GM19240 (cell line): ENCODE data around the gene BSND.
"Not testable (repeated sequence)": the region's sequence is repeated elsewhere in the genome, so short reads cannot be mapped to it uniquely, and the experiment has no call there.

ENCODE experiments used
- DNase-seq: peaks from one replicate; pipeline ENCODE4 v3.0.0; 2011; ENCODE audit warnings: low spot score; ENCODE audit not compliant: insufficient read length

BSND gene

DNA sequence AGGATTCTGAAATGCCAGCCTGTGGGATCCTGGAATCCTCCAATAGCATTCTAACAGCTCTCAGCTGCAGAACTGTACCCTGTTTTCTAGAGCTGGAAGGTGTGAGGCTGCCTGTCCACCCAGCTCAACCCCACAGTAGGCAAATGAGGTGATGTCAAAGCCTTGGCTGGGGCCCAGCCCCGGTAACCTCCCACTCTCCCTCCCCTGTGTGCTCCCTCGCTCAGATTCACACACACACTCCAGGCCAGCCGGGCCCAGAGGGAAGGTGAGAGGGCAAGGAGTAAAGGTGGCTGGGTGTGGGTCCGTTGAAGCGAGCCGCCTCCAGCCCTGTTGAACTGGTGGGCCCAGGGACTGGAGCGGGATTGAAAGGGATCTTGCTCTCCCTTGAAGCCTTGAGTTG, at the start of gene BSND:
Gene BSND, plus strand, starts transcription at position 257 of the 400 bp plus-strand sequence. CDS start 254 bp downstream, outside the sequence.
- DNase-seq = no peak

DNA sequence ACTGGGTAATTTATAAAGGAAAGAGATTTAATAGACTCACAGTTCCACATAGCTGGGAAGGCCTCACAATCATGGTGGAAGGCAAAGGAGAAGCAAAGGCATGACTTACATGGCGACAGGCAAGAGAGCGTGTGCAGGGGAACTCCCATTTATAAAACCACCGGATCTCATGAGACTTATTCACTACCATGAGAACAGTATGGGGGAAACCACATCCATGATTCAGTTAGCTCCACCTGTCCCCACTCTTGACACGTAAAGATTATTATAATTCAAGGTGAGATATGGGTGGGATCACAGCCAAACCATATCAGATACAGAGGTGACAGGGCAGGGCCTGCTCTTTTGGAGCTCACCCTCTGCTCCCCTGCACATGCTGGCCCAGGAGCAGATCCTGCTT, 49.7 kb upstream of the BSND start:
- no peak for DNase-seq

DNA sequence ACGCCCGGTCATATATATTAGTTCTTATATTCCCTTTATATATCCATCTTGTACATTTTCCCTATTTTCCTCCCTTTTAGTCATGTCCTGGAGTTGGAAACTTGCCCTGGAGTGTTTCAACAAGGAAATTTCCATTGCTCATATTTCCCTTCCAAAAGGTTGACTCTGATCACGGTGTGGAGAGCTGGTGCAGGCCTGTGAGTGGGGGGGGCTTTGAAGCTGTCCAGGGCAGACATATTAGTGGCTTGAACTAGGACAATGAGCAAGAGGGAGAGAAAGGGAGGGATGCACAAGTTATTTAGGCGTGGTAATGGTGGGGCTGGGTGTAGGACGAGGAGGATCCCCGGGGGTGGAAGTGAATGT, 48.7 kb upstream of the BSND start:
- no peak for DNase-seq

DNA sequence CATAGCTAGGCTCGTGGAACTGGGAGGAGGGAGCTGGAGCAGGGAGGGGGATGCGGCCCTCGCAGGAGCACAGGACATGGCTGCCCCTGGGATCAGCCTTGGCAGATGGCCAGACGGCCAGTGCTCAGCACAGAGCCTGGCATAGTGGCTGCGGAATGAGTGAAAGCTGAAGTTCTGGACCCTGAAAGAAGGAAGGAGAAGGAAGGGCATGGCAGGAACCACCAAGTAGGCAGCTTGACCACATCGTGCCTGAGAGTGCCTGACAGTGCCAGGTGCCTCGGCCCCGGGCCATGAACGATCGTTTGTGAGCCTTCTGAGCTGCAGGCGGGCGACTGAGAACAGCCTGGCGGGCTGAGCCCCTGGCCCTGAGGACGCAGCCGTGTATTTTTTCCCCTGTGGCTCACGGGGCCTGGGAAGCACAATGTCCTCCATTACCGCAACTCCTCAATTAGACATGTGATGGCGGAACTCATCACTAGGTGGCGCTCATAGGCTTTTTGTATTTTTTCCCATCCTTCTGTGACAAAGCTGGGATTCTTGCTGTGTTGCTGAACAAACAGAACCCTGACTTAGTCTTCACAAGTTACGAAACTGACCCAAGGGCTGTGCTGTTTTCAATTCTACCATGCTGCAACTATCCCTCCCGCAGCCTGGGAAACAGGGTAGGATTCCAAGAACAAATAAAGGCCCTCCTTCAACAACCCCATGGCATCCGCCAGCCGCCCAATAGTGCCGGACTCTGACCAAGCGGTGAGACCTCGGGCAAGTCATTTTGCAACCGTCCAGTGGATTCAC, 48.2 kb upstream of the BSND start:
- peak; percentile 14 for DNase-seq

DNA sequence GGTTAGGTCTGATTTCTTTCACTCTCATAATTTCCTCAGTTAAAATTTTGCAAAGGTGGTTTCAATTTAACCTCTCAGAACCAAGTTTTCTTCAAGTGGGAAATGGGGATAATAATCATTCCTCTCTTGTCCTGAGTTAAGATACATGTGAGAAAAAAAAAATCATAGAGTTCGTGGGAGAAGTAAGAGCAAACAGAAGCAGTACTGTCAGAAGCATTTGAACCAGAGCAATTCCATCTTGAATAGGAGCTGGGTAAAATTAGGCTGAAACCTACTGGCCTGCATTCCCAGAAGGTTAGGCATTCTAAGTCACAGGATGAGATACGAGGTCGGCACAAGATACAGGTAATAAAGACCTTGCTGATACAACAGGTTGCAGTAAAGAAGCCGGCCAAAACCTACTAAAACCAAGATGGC, 46.9 kb upstream of the BSND start:
- no peak for DNase-seq

DNA sequence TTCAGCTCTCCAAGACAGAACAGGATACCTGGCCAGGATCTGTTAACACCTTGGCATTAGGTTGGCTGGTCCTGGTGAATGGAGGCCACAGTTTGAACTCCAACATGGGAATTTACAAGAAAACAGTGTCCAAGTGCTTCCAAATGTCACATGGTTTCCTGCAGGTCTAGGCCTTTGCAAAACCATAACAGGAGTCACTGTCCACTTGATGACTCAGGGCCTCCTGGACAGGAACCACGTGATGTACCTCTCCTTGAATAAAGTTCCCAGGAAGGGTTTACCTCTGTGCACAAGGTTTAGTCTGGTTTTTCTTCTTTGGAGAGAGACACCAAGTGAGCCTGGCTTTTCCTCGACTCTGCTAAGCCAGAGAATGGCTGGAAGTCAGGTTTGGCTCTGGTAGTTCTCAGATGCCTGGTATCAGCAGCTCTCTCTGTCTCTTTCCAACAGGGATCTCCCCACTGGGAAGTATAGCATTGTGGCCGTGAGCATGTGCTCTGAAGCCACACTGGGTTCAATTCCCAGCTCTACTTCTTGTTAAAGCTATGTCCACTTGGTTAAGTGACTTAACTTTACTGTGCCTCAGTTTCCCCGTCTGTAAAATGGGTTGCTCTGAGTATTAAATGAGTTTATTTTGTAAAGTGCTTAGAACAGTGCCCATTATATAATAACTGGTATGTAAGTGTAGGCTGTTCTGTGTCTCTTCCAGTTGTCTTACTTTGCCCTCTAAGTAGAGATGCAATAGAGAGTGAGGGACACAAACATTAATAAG, 45.6 kb upstream of the BSND start:
- no peak for DNase-seq

DNA sequence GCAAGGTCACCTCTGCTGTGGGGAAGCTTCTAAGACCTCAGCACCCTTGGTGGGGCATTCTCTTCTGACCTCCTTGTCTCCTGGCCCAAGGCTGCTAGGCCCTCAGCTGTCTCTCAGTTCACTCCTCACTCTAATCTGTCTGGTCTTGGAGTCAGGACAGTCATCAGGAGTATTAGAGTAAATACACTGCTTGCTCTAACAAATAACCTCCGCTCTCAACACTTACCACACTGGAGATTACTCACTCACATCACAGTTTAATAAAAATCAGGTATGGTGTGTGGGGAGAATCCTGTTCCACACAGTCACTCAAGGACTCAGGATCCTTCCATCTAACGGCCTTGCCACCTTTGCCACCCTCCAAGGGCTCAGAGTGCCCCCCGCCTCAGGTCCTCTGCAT, 44.9 kb upstream of the BSND start:
- no peak for DNase-seq

DNA sequence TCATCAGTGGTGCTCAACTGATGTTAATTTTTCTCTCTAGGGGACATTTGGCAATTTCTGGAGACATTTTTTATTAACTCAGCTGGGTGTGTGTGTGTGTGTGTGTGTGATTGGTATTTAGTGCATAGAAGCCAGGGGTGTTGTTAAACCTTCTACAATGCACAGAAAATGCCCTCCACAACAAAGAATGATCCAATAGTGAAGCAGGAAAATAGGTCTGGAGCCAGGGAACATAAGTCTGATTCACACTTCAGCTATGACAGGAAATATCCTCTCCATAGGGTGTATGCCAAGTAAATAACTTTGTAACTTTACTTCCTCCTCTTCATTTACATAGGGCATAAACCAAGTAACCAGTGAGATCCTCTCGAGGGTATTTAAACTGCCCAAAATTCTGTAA, 43.4 kb upstream of the BSND start:
- DNase-seq = no peak

DNA sequence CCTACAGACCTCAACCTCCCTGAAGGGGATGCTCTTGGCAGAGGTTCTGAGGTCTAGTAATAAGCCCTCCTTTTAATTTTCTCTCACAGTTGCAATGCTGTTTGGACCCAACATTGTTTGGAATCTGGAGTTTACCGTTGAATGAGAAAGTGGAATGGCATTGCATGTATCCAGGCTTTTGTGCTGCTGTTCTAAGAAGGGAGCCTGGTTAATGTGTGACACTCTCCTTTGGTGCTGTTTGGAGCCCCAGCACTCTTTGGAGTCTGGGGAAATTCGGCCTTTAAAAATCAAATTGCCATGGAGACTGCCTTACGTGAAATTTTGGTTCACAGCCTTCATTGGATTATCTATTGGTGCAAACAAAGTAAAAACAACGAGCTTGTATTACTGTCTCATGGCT, 42.0 kb upstream of the BSND start:
- no peak for DNase-seq

DNA sequence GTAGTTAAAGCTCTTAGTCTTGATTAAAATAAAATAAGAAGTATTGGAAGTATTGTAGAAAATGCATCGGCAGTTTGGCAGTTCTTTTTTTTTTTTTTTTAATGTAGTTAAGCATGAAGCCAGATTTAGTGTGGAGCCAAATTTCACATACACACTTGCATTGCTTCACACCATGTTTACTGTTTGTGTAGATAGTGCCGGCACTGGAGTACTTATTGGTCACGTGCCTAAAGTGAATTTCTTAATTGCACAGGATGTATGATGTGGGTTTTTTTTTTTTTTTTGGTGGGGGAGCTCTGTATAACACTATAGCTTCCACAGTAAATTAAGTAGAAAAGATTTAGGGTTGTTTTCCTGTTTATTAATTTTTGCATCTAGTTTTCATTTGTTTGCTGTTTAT, 39.5 kb upstream of the BSND start:
- no peak for DNase-seq

DNA sequence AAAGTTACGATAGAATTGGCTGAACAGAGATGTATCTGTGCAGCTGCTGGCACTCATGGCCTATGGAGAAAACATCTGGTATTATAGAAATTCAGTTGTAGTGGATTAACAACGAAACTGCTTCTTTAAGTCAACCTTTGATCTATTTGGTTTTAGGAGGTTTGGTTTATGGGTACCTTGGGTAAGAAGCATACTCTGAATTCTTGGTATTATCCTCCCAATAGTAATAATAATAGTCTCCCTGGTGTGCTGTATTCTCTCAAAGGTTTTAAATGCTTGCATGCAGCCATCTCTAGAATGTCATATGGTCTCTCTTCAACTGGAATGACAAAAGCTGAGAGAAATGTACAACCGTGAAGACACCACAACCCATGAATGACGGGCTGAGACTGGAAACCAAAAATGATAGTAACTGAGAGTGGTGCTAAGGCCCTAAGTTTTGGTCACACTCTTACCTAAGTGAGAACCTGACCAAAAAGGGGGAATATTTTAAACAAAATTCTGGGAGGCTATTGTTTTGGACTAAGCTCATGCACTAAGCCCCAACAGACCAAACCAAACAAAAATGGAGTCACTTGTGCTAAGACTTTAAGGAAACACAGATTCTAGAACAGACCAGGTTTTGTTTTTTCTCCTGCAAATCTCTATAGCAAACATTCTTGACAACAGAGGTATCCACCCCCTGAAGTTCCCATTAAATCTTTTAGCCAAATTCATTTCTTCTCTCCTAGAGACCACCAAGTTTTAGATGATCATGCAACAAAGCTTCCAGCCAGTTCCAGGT, 35.9 kb upstream of the BSND start:
- DNase-seq = no peak

DNA sequence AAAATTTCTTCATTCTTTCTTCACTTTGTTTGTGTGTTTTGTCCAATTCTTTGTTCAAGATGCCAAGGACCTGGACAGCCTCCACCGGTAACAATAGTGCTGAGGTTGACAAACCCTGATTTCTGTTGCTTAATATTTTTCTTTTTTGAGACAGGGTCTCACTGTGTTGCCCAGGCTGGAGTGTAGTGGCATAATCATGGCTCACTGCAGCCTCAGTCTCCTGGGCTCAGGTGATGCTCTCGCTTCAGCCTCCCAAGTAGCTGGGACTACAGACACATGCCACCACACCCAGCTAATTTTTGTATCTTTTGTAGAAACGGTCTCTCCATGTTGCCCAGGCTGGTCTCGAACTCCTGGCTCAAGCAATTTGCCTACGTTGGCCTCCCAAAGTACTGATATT, 34.9 kb upstream of the BSND start:
- DNase-seq = not testable (repeated sequence)

DNA sequence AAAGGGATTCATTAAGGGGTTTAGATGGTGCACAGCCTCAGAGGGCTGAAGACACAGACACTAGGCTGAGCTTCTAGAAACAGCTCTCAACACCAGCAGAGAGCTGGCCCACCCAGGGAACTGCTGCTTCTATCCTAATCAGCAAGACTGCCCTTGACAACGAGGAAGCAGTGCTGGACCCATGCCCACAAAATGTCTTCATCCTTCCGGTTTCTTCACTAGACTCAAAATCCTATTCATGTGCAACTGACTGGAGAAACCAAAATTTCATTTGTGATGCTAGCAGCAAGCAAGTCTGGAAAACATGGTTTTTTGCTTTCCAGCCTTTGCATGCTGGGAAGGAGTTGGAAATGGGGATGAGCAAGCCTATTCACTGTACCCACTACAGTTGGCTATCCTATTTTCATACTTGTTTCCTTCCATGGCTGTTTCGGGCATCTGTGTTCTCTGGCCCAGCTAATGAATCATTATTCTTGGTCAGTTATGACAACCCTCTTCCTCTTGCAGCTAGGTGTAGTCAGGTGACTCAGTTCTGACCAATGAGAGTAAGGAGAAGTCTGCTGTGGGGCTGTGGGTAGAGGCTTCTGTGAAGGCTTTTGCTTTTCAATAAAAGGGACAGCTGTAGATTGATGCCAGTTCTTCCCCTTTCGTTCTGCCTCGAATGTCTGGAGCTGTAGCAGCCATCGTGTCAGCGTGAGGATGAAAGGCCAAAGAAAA, 33.0 kb upstream of the BSND start:
- DNase-seq = no peak

DNA sequence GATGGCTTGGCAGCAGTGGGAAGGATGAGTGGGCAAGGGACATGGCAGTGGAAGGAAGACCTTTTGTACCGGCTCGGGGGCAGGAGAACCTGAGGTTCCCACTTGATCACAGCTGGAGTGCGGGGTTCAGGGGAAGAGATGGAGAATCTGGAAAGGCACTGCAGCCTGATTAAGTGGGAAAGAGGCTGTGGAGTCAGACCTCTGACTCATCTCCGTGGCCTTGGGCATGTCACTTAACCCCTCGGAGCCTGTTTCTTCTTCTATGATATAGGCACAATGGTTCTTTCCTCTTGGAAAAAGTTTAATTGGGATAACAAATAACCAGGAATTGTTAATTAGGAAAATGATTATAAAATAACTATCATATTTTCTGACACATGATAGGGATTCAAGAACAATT, 31.4 kb upstream of the BSND start:
- no peak for DNase-seq

DNA sequence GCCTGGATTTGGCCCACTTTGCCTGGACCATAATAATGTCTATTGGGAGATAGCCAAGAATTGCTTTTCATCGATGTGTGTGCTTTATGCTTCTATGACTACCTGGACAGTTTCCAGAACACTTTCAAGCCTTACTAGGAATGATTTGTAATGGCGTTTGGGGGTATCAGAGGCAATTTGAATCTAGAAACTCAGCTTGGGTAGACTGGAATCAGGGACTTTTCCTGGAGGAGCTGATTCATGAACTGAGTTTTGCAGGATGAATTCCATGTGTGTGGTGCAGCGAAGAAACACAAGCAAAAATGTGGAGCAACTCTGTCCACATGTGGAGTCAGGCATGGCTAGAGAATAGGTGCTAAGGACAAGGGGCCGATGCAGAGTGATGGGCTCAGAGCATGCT, 30.2 kb upstream of the BSND start:
- DNase-seq = no peak

DNA sequence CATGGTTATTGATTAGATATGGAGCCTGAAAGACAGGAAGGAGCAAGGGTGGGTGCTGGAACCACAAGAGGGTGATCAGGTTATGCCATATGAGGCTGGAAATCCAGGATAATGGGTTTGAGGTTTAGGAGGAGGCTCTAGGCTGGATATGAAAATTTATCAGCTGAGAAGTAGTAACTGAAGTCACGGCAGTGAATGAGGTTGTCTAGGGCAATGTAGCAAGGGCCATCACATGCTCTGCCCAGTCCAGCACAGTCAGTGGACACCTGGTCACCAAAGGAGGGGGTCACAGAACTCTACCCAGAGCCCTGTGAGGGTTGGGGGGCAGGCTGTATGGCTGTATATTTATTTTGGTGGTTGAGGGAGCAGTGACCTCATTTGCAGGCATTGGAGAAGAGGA, 28.9 kb upstream of the BSND start:
- no peak for DNase-seq

DNA sequence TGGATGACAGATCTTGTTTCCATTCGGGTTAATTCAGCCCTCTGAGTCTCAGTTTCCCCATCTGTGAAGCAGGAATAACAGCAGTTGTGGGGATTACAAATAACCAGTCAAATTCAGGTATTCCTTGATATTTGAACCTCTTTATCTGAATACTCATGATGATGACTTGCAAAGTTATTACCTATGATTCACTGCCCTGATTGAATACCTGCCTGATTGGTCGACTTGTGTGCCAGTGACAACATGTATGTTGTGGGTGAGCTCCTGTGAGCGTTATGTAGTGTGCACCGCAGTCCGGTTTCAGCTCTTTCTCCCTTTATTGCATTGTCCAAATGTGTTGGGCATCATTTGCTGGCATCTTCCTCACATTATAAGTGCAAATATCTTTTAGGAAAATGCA, 27.8 kb upstream of the BSND start:
- DNase-seq = no peak

DNA sequence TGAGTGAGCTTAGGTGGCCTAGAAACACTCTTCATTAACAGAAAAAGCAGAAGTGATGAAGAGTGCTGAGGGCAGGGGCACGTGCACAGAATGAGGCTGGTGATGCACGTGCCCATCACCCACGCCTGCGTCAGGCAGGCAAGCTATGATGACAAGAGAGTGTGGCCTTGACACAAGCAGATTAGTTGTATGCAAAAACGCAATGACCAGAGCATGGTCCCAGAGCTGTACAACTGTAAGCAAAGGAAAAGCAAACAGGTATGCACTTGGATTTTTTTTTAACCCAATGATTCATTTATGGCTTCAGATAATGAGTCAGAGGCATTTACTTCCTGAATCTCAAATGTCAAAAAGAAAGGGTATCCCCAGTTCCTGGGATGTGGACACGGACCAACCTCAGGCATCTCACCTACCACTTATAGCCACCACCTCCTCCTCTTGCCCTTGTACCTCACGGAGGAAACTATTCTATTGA, 27.4 kb upstream of the BSND start:
- no peak for DNase-seq

DNA sequence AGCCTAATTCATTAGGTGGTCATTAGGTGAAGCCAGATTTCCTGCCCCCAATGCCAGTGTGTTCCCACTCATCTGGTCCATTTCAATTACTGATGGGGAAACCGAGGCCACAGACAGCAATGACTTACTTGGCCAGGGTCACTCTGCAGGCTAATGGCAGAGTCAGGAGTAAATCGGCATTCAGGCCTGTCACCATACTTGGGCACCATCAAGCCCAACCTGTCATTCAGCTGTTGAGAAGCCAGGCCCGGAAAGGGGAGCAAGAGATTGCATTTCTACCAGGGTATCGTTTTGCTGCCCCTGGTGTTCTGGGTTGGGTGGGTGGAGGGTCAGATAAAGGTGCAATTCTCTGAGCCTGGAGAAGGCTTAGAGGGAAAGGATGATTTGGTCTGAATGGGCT, 26.3 kb upstream of the BSND start:
- DNase-seq = no peak

DNA sequence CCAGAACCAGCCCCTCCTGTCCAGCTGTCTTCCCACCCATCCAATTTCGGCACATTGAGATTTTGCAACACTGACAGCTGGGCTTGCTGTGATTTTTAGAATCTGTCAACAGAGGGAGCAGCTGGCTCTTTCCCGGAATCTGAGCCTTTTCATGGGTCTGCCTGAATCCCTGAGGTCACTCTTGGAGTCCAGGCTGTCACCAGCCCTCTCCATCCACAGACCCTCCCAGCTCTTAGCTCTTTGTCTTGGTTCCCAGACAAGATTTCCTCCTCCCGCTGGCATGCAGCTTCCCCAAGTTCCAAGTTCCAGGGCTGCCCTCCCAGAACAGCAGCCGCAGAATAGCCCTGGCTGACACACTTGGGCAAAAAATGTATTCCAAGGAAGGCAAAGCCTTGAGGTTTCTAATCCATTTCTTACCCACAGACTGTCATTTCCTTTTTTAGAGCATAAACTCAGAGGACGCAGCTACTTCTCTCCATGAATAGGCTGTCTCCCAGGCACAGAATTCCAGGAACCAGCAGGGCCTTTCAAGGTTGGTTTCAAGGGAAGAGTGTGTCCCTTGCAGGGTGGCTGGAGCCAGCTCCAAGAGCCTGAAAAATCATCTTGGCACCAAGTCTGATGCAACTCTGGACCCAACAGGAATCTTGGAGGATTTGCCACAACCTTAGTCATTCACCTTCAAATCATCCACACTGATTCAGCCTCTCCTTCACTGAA, 25.4 kb upstream of the BSND start:
- DNase-seq = no peak
